K562 (cell line): Measurements from ENCODE around the gene ZNF689. TPM values are rescaled to one million over a fixed set of nuclear protein-coding genes. Genes with fewer than 3 reads are reported as not detected.

Experiments used
- ATAC-seq: fragments of 200-7000 bp; cut with Tn5 transposase; 3 replicates; pipeline ENCODE4 v1.9.1; 2020; ENCODE audit warnings: moderate library complexity
- BruUV-seq: library from RNA; stranded (reverse); fragments of 400-500 nt; replicated peaks from 2 replicates; lab custom pipeline; 2021; lab: Mats Ljungman, UMichigan
- CTCF ChIA-PET: fragments of 300-600 bp; formaldehyde crosslinking; extraction: SDS; loops from one replicate; lab custom pipeline; 2021; ENCODE audit warnings: low intra/inter-chr PET ratio; lab: Yijun Ruan, JAX
- POLR2A ChIA-PET: fragments of 300-600, 350-650 bp; sonication (Branson Sonifier 250); formaldehyde crosslinking; extraction: SDS; loops from one replicate; lab custom pipeline; 2021; ENCODE audit warnings: antibody characterized with exemption, inconsistent platforms; lab: Yijun Ruan, JAX
- DNase-seq, 4 experiments: peaks; one replicate each; pipeline versions ENCODE4 v3.0.0 to v3.0.0-alpha.2; 2011 to 2018; ENCODE audit warnings: low spot score in 3 of 4, mixed read lengths in 3 of 4; ENCODE audit errors: extremely low read depth in 1 of 4
- FAIRE-seq: peaks from 2 replicates; lab custom pipeline; 2011; peaks lifted over from hg19 to GRCh38; lab: Jason Lieb, UNC
- H2AFZ ChIP-seq: 2 replicates; pipeline ENCODE4 v1.6.0; 2011; ENCODE audit warnings: low read depth, low read length, control low read depth, inconsistent platforms
- H3K27ac ChIP-seq: fragments of 200-600 bp; 3 replicates; pipeline ENCODE4 v1.8.0; 2011; ENCODE audit warnings: low read depth, mild to moderate bottlenecking, control low read depth, inconsistent platforms, low read length, moderate library complexity, mixed read lengths; ENCODE audit errors: extremely low read depth
- H3K27me3 ChIP-seq, 2 experiments: fragments of 300-600 bp in 1 of 2; 2 replicates in 1 of 2; 3 replicates in 1 of 2; pipeline versions ENCODE4 v1.6.0 to v1.8.0; 2011; ENCODE audit warnings: inconsistent platforms in 2 of 2, low read length in 2 of 2, mild to moderate bottlenecking in 1 of 2, mixed read lengths in 1 of 2, moderate library complexity in 1 of 2; ENCODE audit not compliant: control insufficient read depth in 2 of 2, insufficient read depth in 2 of 2
- H3K36me3 ChIP-seq: fragments of 300-600 bp; 3 replicates; pipeline ENCODE4 v1.8.0; 2011; ENCODE audit warnings: mild to moderate bottlenecking, low read length, inconsistent platforms; ENCODE audit not compliant: control insufficient read depth, insufficient read depth
- H3K4me1 ChIP-seq, 2 experiments: fragments of 200-600 bp in 1 of 2; replicated peaks in 1 of 2; 2 replicates in 1 of 2; 3 replicates in 1 of 2; pipeline versions ENCODE4 v1.5.1 to v1.8.0; 2011; ENCODE audit warnings: inconsistent platforms in 2 of 2, low read length in 2 of 2, mild to moderate bottlenecking in 1 of 2, mixed read lengths in 1 of 2, moderate library complexity in 1 of 2; ENCODE audit not compliant: control insufficient read depth in 2 of 2, insufficient read depth in 2 of 2
- H3K4me2 ChIP-seq: 2 replicates; pipeline ENCODE4 v1.6.1; 2011; ENCODE audit warnings: low read length, control low read depth, inconsistent platforms, mixed read lengths; ENCODE audit not compliant: insufficient read depth
- H3K4me3 ChIP-seq: fragments of 200-600 bp; sonication (generic), shearing (Covaris generic); 2 replicates; pipeline ENCODE4 v1.5.1; 2016; ENCODE audit warnings: control low read depth, inconsistent platforms
- H3K79me2 ChIP-seq: fragments of 200-600 bp; 3 replicates; pipeline ENCODE4 v1.8.0; 2011; ENCODE audit warnings: low read length, inconsistent platforms; ENCODE audit not compliant: control insufficient read depth, insufficient read depth
- H3K9ac ChIP-seq, 2 experiments: 2 replicates each; pipeline versions ENCODE4 v1.6.0 to v1.6.1; 2011; ENCODE audit warnings: low read depth in 2 of 2, low read length in 2 of 2, control low read depth in 1 of 2, inconsistent platforms in 1 of 2, mild to moderate bottlenecking in 1 of 2, mixed read lengths in 1 of 2; ENCODE audit not compliant: insufficient read depth in 1 of 2
- H3K9me1 ChIP-seq: one replicate; pipeline ENCODE4 v1.6.0; 2011; ENCODE audit warnings: inconsistent platforms, mild to moderate bottlenecking, low read length, moderate library complexity; ENCODE audit not compliant: control insufficient read depth, insufficient read depth
- H3K9me3 ChIP-seq: replicated peaks from 2 replicates; pipeline ENCODE4 v1.5.1; 2011; ENCODE audit warnings: low read depth, low read length, inconsistent platforms; ENCODE audit not compliant: control insufficient read depth, insufficient read depth
- H4K20me1 ChIP-seq: replicated peaks from 2 replicates; pipeline ENCODE4 v1.6.1; 2011; ENCODE audit warnings: low read length, inconsistent platforms, mixed read lengths; ENCODE audit not compliant: control insufficient read depth, insufficient read depth
- ASH1L ChIP-seq: fragments of 450-650 bp; IDR thresholded peaks from 2 replicates; pipeline ENCODE4 v1.6.1; 2018; ENCODE audit warnings: borderline replicate concordance, mild to moderate bottlenecking, low read depth; ENCODE audit not compliant: partially characterized antibody
- PTRF ChIP-seq: fragments of 450-650 bp; IDR thresholded peaks from 2 replicates; pipeline ENCODE4 v1.6.1; 2016; ENCODE audit warnings: mild to moderate bottlenecking, missing genetic modification characterization, missing compliant biosample characterization
- RBBP5 ChIP-seq: fragments of 200-600 bp; sonication (generic); IDR thresholded peaks from 2 replicates; pipeline ENCODE4 v1.6.1; 2012; ENCODE audit warnings: borderline replicate concordance, mild to moderate bottlenecking, low read length, control low read depth, inconsistent platforms; ENCODE audit not compliant: insufficient read depth, poor library complexity, severe bottlenecking
- SMAD1 ChIP-seq: fragments of 150-350 bp; IDR thresholded peaks from 2 replicates; pipeline ENCODE4 v1.6.1; 2014; ENCODE audit warnings: low read length, low read depth; ENCODE audit not compliant: partially characterized antibody
- SRSF9 ChIP-seq: fragments of 200-400 bp; formaldehyde crosslinking; IDR thresholded peaks from 2 replicates; pipeline ENCODE4 v1.6.1; 2017; ENCODE audit warnings: low read depth, low read length, borderline replicate concordance
- ZBED1 ChIP-seq: IDR thresholded peaks from 2 replicates; pipeline ENCODE4 v1.6.1; 2014
- ZC3H8 ChIP-seq: fragments of 450-650 bp; IDR thresholded peaks from 2 replicates; pipeline ENCODE4 v1.6.1; 2017
- ZNF197 ChIP-seq: fragments of 200-800 bp; sonication (Bioruptor generic); IDR thresholded peaks from 2 replicates; pipeline ENCODE4 v1.6.1; 2016; ENCODE audit warnings: low read depth, missing genetic modification characterization, missing compliant biosample characterization
- WGBS: fragments of 100-300 bp; shearing (Covaris generic); methylation state at CpG from one replicate; pipeline ENCODE4 v1.1.6; 2016; ENCODE audit warnings: low coverage, mixed read lengths; ENCODE audit not compliant: insufficient coverage; ENCODE audit errors: missing lambda C conversion rate; 5-methylcytosine and 5-hydroxymethylcytosine counted together
- in situ Hi-C: fragments of 300-500 bp; cut with MboI; formaldehyde crosslinking; loops from 4 replicates; pipeline ENCODE4 v1.15.0; 2018; ENCODE audit warnings: inconsistent platforms, mixed read lengths
- intact Hi-C: fragments of 100-400 bp; cut with micrococcal nuclease; formaldehyde crosslinking; loops from 2 replicates; pipeline ENCODE4 v1.14.2; 2022
- polyA plus RNA-seq, 8 experiments: library from polyadenylated mRNA; depleted of rRNA in 4 of 8; stranded (reverse) in 5 of 8; unstranded in 3 of 8; fragments of >200 nt; fragmentation: Nextera tagmentation in 2 of 8; fragmentation: Illumina TruSeq in 1 of 8; extraction: Ambion mirVana in 2 of 8; extraction: Trizol in 1 of 8; gene quantifications; 2 replicates each; pipeline versions ENCODE4 v1.2.1 to v1.2.3, GENCODE V29; 2011 to 2014; ENCODE audit warnings: inconsistent platforms in 1 of 8, missing spikeins in 1 of 8
- total RNA-seq, 7 experiments: library from RNA; depleted of rRNA in 6 of 7; stranded (reverse); fragments of >200 nt in 6 of 7; fragmentation: Illumina TruSeq in 2 of 7; extraction: Trizol in 2 of 7; gene quantifications; 2 replicates each; pipeline versions ENCODE4 v1.2.1 to v1.2.3, GENCODE V29; 2011 to 2021; ENCODE audit warnings: low replicate concordance in 1 of 7

ZNF689 gene
- total and polyA plus RNA-seq, 9 of the 15 experiments (the other 6 are each of a cell fraction or from before 2014, with no cell fraction given): 5.4 to 15.4 (median 10.8) TPM

- TF ChIP-seq ZNF197 (CRISPR knock-in tag) (no peak), SRSF9 (no peak), RBBP5 (no peak), SMAD1 (no peak), ASH1L (no peak), ZC3H8 (no peak), PTRF (tag) (no peak), ZBED1 (no peak)
- Histone ChIP-seq H3K9ac (no peak overlapping the region), H2AFZ (no peak overlapping the region), H3K4me2 (no peak overlapping the region), H4K20me1 (no peaks in the 10 kb centered on the region), H3K4me1 (peaks cover 13 to 34% of the 10 kb centered on the region in 2 experiments; a peak in 4 of 5 replicates), H3K4me3 (no peak overlapping the region), H3K9me3 (no peaks in the 10 kb centered on the region), H3K27me3 (no peaks in the 10 kb centered on the region), H3K79me2 (peaks cover 10% of the 10 kb centered on the region), H3K9me1 (no peaks in the 10 kb centered on the region), H3K27ac (no peak overlapping the region), H3K36me3 (no peaks in the 10 kb centered on the region)
- CTCF ChIA-PET: no interaction called here
- POLR2A ChIA-PET: interaction anchor here (1.0 kb wide), 1 partner anchor 116 kb away, joined by 4 read pairs; no protein-coding TSS in a partner anchor
- 84% methylated on average over 14 of the region's 14 CpGs for WGBS
- in situ Hi-C loops (no loop called here), intact Hi-C loops (no loop called here)
- DNase-seq: no peak
- no TSS peak for BruUV-seq
- ATAC-seq: no peak
- FAIRE-seq: no peak
These were observed 48.2 kb downstream of the ZNF689 start for GRCh38 chr16:30562021-30562420.
